CD4-positive, alpha-beta T cell treated with Interferon gamma for 1 hour (primary cell): ENCODE data around the gene LFNG.

ENCODE experiments used
- DNase-seq: peaks from one replicate; pipeline ENCODE4 v3.0.0-alpha.2; 2020

The LFNG gene

GRCh38 chr7:2576742-2577491 lies 57.3 kb downstream of the LFNG start:
- no peak for DNase-seq
